ENCODE results near the gene NYNRIN. TPM values are rescaled to one million over a fixed set of nuclear protein-coding genes. Genes with fewer than 3 reads are reported as not detected.
"Not testable (repeated sequence)": the region's sequence is repeated elsewhere in the genome, so short reads cannot be mapped to it uniquely, and the experiment has no call there.

NYNRIN gene
- total and polyA plus RNA-seq, 2 donors (not counting 3 experiments of a cell fraction or from before 2014, with no cell fraction given): 37.2 to 42.8 TPM

DNA sequence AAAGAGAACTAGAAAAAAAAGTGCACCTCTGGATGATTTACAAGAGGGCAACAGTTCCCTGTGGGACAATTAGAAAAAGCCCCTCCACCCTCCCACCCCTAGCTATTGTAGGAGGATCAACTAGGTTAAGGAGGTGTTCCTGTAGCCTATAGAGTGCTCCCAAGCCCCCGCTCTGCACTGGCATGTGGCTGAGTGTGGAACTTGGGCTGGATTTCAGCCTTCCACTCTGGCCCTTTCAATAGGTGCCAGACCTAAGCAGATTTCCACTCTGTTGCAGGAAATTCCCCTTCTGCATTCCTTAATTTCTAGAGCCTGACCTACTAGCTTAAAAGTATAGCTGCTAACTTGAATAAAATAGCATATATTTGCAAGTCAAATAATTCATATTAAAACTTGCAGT is 28.1 kb upstream of the NYNRIN start:
- POLR2A ChIA-PET: no interaction called here
- Histone ChIP-seq H3K9me3 (replicated peaks; ENCODE audit: control insufficient read depth, insufficient read depth, low read length) (no peaks in the 10 kb centered on the region), H3K4me3 (replicated peaks in 1 of 3; ENCODE audit: insufficient read depth in 1 of 3, low read depth in 1 of 3, low read length in 3 of 3) (no peak overlapping the region)

DNA sequence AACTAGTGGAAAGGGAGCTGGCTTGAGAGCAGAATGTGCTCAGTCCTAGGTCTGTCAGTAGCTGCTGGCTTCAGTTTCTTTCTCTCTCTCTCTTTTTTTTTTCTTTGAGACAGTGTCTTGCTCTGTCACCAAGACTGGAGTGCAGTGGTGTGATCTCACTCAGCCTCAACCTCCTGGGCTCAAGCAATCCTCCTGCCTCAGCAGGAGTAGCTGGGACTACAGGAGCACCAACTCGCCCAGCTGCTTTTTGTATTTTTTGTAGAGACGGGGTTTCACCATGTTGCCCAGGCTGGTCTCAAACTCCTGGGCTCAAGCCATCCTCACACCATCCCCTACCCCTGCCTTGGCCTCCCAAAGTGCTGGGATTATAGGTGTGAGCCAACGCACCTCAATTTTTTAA is 27.2 kb upstream of the NYNRIN start:
- H4K20me1 ChIP-seq (replicated peaks; ENCODE audit: control insufficient read depth, extremely low read depth, insufficient read depth, low read length); H3K9me3 ChIP-seq (replicated peaks; ENCODE audit: control insufficient read depth, insufficient read depth, low read length); H3K4me2 ChIP-seq (ENCODE audit: insufficient read depth, low read length); H2AFZ ChIP-seq (ENCODE audit: low read depth, low read length); H3K79me2 ChIP-seq (ENCODE audit: control insufficient read depth, insufficient read depth, low read length); FAIRE-seq; BruUV-seq (replicated peaks); H3K9me1 ChIP-seq (replicated peaks; ENCODE audit: control insufficient read depth, extremely low read depth, insufficient read depth, low read length); H3K27ac ChIP-seq (ENCODE audit: insufficient read depth, low read depth, low read length); POLR2A ChIA-PET; H3K9ac ChIP-seq (replicated peaks; ENCODE audit: extremely low read depth, insufficient read depth, low read length); dilution Hi-C loops (cut with MboI; ENCODE audit: extremely low pct_ligation_motif_present, low sequenced_read_pairs); DNase-seq (ENCODE audit: low read depth, low spot score); H3K4me3 ChIP-seq (replicated peaks in 1 of 3; ENCODE audit: insufficient read depth in 1 of 3, low read depth in 1 of 3, low read length in 3 of 3); H3K27me3 ChIP-seq (ENCODE audit: control insufficient read depth in 2 of 2, insufficient read depth in 2 of 2, low read length in 2 of 2); intact Hi-C loops (cut with micrococcal nuclease): not testable (repeated sequence)
- Histone ChIP-seq H3K4me1 (ENCODE audit: control insufficient read depth, extremely low read depth, insufficient read depth, low read length) (peaks cover 16% of the 10 kb centered on the region), H3K36me3 (ENCODE audit: control insufficient read depth in 2 of 2, extremely low read depth in 1 of 2, insufficient read depth in 2 of 2, low read length in 2 of 2) (peaks cover 10 to 41% of the 10 kb centered on the region in 2 experiments)
- CTCF ChIA-PET: interaction anchor here (0.7 to 5.5 kb wide), 7 partner anchors 9 to 60 kb away, joined by 3 to 44 read pairs (median 4); partner anchors contain the start of gene ADCY4

More for the DNA sequence above, 28.1 kb upstream of the NYNRIN start:
- intact Hi-C loops (cut with micrococcal nuclease) (no loop called here), dilution Hi-C loops (cut with MboI; ENCODE audit: extremely low pct_ligation_motif_present, low sequenced_read_pairs) (no loop called here)
- DNase-seq (ENCODE audit: low read depth, low spot score) (no peak), FAIRE-seq (no peak)
- Histone ChIP-seq H3K9ac (replicated peaks; ENCODE audit: extremely low read depth, insufficient read depth, low read length) (no peak overlapping the region), H3K27me3 (ENCODE audit: control insufficient read depth in 2 of 2, insufficient read depth in 2 of 2, low read length in 2 of 2) (no peaks in the 10 kb centered on the region), H3K4me2 (ENCODE audit: insufficient read depth, low read length) (no peak overlapping the region), H3K9me1 (replicated peaks; ENCODE audit: control insufficient read depth, extremely low read depth, insufficient read depth, low read length) (no peaks in the 10 kb centered on the region), H3K36me3 (ENCODE audit: control insufficient read depth in 2 of 2, extremely low read depth in 1 of 2, insufficient read depth in 2 of 2, low read length in 2 of 2) (peaks cover 7 to 33% of the 10 kb centered on the region in 2 experiments), H3K79me2 (ENCODE audit: control insufficient read depth, insufficient read depth, low read length) (peaks cover 10% of the 10 kb centered on the region), H2AFZ (ENCODE audit: low read depth, low read length) (no peak overlapping the region), H3K27ac (ENCODE audit: insufficient read depth, low read depth, low read length) (no peak overlapping the region), H4K20me1 (replicated peaks; ENCODE audit: control insufficient read depth, extremely low read depth, insufficient read depth, low read length) (no peaks in the 10 kb centered on the region), H3K4me1 (ENCODE audit: control insufficient read depth, extremely low read depth, insufficient read depth, low read length) (peaks cover 20% of the 10 kb centered on the region)
- BruUV-seq (replicated peaks): no TSS peak
- CTCF ChIA-PET: interaction anchor here (0.7 to 5.5 kb wide), 8 partner anchors 15 to 61 kb away, joined by 3 to 44 read pairs (median 4); partner anchors contain the start of gene ADCY4
- no peak for TF ChIP-seq MYC (IDR thresholded peaks at IDR 0.05; ENCODE audit: low read depth, low read length)
- TF ChIP-seq, protein P1, sequence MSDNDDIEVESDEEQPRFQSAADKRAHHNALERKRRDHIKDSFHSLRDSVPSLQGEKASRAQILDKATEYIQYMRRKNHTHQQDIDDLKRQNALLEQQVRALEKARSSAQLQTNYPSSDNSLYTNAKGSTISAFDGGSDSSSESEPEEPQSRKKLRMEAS (IDR thresholded peaks at IDR 0.05; ENCODE audit: insufficient read depth, insufficient read length): no peak
- TF ChIP-seq POLR2A (IDR thresholded peaks at IDR 0.05; ENCODE audit: low read depth, low read length): no peak
- no peak for TF ChIP-seq EZH2 (IDR thresholded peaks at IDR 0.05; ENCODE audit: borderline replicate concordance, low read depth, low read length, severe bottlenecking)
- TF ChIP-seq POLR2AphosphoS5 (IDR thresholded peaks at IDR 0.05; ENCODE audit: insufficient read depth, low read depth, low read length): no peak
- no peak for TF ChIP-seq GATA2 (IDR thresholded peaks at IDR 0.05; ENCODE audit: insufficient read depth, insufficient read length, low read depth, low read length)
- TF ChIP-seq FOS (IDR thresholded peaks at IDR 0.05; ENCODE audit: borderline replicate concordance, insufficient read depth, low read length): no peak
- TF ChIP-seq JUN (IDR thresholded peaks at IDR 0.05; ENCODE audit: borderline replicate concordance, insufficient read depth, insufficient read length, low read depth): no peak
- TF ChIP-seq, protein P2, sequence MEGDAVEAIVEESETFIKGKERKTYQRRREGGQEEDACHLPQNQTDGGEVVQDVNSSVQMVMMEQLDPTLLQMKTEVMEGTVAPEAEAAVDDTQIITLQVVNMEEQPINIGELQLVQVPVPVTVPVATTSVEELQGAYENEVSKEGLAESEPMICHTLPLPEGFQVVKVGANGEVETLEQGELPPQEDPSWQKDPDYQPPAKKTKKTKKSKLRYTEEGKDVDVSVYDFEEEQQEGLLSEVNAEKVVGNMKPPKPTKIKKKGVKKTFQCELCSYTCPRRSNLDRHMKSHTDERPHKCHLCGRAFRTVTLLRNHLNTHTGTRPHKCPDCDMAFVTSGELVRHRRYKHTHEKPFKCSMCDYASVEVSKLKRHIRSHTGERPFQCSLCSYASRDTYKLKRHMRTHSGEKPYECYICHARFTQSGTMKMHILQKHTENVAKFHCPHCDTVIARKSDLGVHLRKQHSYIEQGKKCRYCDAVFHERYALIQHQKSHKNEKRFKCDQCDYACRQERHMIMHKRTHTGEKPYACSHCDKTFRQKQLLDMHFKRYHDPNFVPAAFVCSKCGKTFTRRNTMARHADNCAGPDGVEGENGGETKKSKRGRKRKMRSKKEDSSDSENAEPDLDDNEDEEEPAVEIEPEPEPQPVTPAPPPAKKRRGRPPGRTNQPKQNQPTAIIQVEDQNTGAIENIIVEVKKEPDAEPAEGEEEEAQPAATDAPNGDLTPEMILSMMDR (IDR thresholded peaks at IDR 0.05; ENCODE audit: extremely low read depth in 1 of 2, insufficient read depth in 1 of 2, low read depth in 1 of 2, low read length in 2 of 2): no peak

Measured in endothelial cell of umbilical vein (primary cell).